Activated T-helper 17 cell treated with anti-CD3 and anti-CD28 coated beads, Interleukin-2, amount 50 U/mL, for 72 hours (primary cell): ENCODE measurements around the gene OGT. TPM values are rescaled to one million over a fixed set of nuclear protein-coding genes. Genes with fewer than 3 reads are reported as not detected.

ENCODE experiments used
- ATAC-seq: fragments of 150-1000 bp; cut with Tn5 transposase; replicated peaks from 2 replicates; pipeline ENCODE4 v1.10.0; 2021; ENCODE audit warnings: mild to moderate bottlenecking, moderate library complexity
- H3K27ac Mint-ChIP-seq: one replicate; pipeline ENCODE4 v1.8.0; 2022; ENCODE audit warnings: mixed read lengths
- H3K27me3 Mint-ChIP-seq: one replicate; pipeline ENCODE4 v1.8.0; 2022; ENCODE audit warnings: mixed read lengths
- H3K36me3 Mint-ChIP-seq: one replicate; pipeline ENCODE4 v1.8.0; 2022; ENCODE audit warnings: low read depth, mild to moderate bottlenecking, mixed read lengths
- H3K4me1 Mint-ChIP-seq: one replicate; pipeline ENCODE4 v1.8.0; 2022; ENCODE audit warnings: mixed read lengths
- H3K4me3 Mint-ChIP-seq: one replicate; pipeline ENCODE4 v1.8.0; 2022; ENCODE audit warnings: mild to moderate bottlenecking, mixed read lengths
- H3K9me3 Mint-ChIP-seq: one replicate; pipeline ENCODE4 v1.8.0; 2022; ENCODE audit warnings: mixed read lengths
- total RNA-seq, 2 donors: library from RNA; stranded (reverse); gene quantifications; one replicate each; pipeline ENCODE4 v1.2.3, GENCODE V29; 2022

The OGT gene
- total RNA-seq, 2 donors from 2014 or later: 231 to 528 TPM

GRCh38 chrX:71532078-71532752, 689 bp upstream of the OGT start:
- Mint-ChIP-seq H3K27me3 (no peaks in the 10 kb centered on the region), H3K27ac (peak overlapping the region; percentile 99), H3K4me1 (no peaks in the 10 kb centered on the region), H3K36me3 (peaks cover 47% of the 10 kb centered on the region), H3K9me3 (no peaks in the 10 kb centered on the region), H3K4me3 (peak overlapping the region; percentile 99)
- peak; percentile 79 for ATAC-seq

GRCh38 chrX:71533516-71533850, 579 bp downstream of the OGT start:
- Mint-ChIP-seq H3K4me1 (no peaks in the 10 kb centered on the region), H3K36me3 (peaks cover 60% of the 10 kb centered on the region), H3K9me3 (no peaks in the 10 kb centered on the region), H3K4me3 (peak overlapping the region; percentile 99), H3K27ac (peak overlapping the region; percentile 99), H3K27me3 (no peaks in the 10 kb centered on the region)
- no peak for ATAC-seq

GRCh38 chrX:71533851-71534561, 1.1 kb downstream of the OGT start:
- peak overlapping the region; percentile 99 for H3K27ac Mint-ChIP-seq
- no peaks in the 10 kb centered on the region for H3K4me1 Mint-ChIP-seq
- peaks cover 65% of the 10 kb centered on the region for H3K36me3 Mint-ChIP-seq
- H3K27me3 Mint-ChIP-seq: no peaks in the 10 kb centered on the region
- ATAC-seq: peak; percentile 38
- H3K4me3 Mint-ChIP-seq: peak overlapping the region; percentile 99
- H3K9me3 Mint-ChIP-seq: no peaks in the 10 kb centered on the region

- Mint-ChIP-seq H3K36me3 (peaks cover 75% of the 10 kb centered on the region), H3K4me3 (peak overlapping the region; percentile 99), H3K9me3 (no peaks in the 10 kb centered on the region), H3K27ac (peak overlapping the region; percentile 99), H3K27me3 (no peaks in the 10 kb centered on the region), H3K4me1 (no peaks in the 10 kb centered on the region)
- ATAC-seq: no peak
Observed at GRCh38 chrX:71534773-71535544, 2.1 kb downstream of the OGT start.

GRCh38 chrX:71536285-71536684, 3.4 kb downstream of the OGT start:
- Mint-ChIP-seq H3K27ac (peak overlapping the region; percentile 72), H3K9me3 (no peaks in the 10 kb centered on the region), H3K4me1 (peaks cover 4% of the 10 kb centered on the region), H3K27me3 (no peaks in the 10 kb centered on the region), H3K4me3 (peak overlapping the region; percentile 99), H3K36me3 (peaks cover 88% of the 10 kb centered on the region)
- ATAC-seq: peak; percentile 8

GRCh38 chrX:71537743-71538142, 4.8 kb downstream of the OGT start:
- peaks cover 17% of the 10 kb centered on the region for H3K4me1 Mint-ChIP-seq
- H3K36me3 Mint-ChIP-seq: peaks cover 100% of the 10 kb centered on the region
- no peaks in the 10 kb centered on the region for H3K9me3 Mint-ChIP-seq
- no peak for ATAC-seq
- H3K27me3 Mint-ChIP-seq: no peaks in the 10 kb centered on the region
- H3K4me3 Mint-ChIP-seq: peak overlapping the region; percentile 99
- no peak overlapping the region for H3K27ac Mint-ChIP-seq

GRCh38 chrX:71540801-71541200, 7.9 kb downstream of the OGT start:
- Mint-ChIP-seq H3K9me3 (no peaks in the 10 kb centered on the region), H3K4me3 (peak overlapping the region; percentile 99), H3K27me3 (no peaks in the 10 kb centered on the region), H3K4me1 (peaks cover 22% of the 10 kb centered on the region), H3K36me3 (peaks cover 100% of the 10 kb centered on the region), H3K27ac (peak overlapping the region; percentile 77)
- peak; percentile 28 for ATAC-seq

GRCh38 chrX:71541210-71542022, 8.5 kb downstream of the OGT start:
- H3K4me1 Mint-ChIP-seq: peaks cover 26% of the 10 kb centered on the region
- H3K27ac Mint-ChIP-seq: peak overlapping the region; percentile 77
- no peaks in the 10 kb centered on the region for H3K9me3 Mint-ChIP-seq
- H3K36me3 Mint-ChIP-seq: peaks cover 100% of the 10 kb centered on the region
- H3K27me3 Mint-ChIP-seq: no peaks in the 10 kb centered on the region
- peak; percentile 71 for ATAC-seq
- H3K4me3 Mint-ChIP-seq: peak overlapping the region; percentile 99

GRCh38 chrX:71542411-71542810, 9.5 kb downstream of the OGT start:
- Mint-ChIP-seq H3K36me3 (peaks cover 100% of the 10 kb centered on the region), H3K27ac (peak overlapping the region; percentile 77), H3K4me3 (peak overlapping the region; percentile 99), H3K9me3 (no peaks in the 10 kb centered on the region), H3K27me3 (no peaks in the 10 kb centered on the region), H3K4me1 (peaks cover 26% of the 10 kb centered on the region)
- ATAC-seq: no peak

GRCh38 chrX:71542825-71543224, 9.9 kb downstream of the OGT start:
- Mint-ChIP-seq H3K4me1 (peaks cover 26% of the 10 kb centered on the region), H3K4me3 (peak overlapping the region; percentile 99), H3K36me3 (peaks cover 100% of the 10 kb centered on the region), H3K27ac (peak overlapping the region; percentile 77), H3K9me3 (no peaks in the 10 kb centered on the region), H3K27me3 (no peaks in the 10 kb centered on the region)
- ATAC-seq: peak; percentile 45

- Mint-ChIP-seq H3K27me3 (no peaks in the 10 kb centered on the region), H3K27ac (peak overlapping the region; percentile 77), H3K4me1 (peaks cover 26% of the 10 kb centered on the region), H3K36me3 (peaks cover 100% of the 10 kb centered on the region), H3K9me3 (no peaks in the 10 kb centered on the region), H3K4me3 (peak overlapping the region; percentile 99)
- peak; percentile 62 for ATAC-seq
Observed at GRCh38 chrX:71543316-71543715, 10.4 kb downstream of the OGT start.

GRCh38 chrX:71545364-71545763, 12.5 kb downstream of the OGT start:
- Mint-ChIP-seq H3K4me1 (peaks cover 26% of the 10 kb centered on the region), H3K9me3 (no peaks in the 10 kb centered on the region), H3K27ac (peak overlapping the region; percentile 77), H3K4me3 (no peak overlapping the region), H3K36me3 (peaks cover 99% of the 10 kb centered on the region), H3K27me3 (no peaks in the 10 kb centered on the region)
- ATAC-seq: no peak

- no peak for ATAC-seq
- H3K4me3 Mint-ChIP-seq: peak overlapping the region; percentile 13
- H3K27me3 Mint-ChIP-seq: no peaks in the 10 kb centered on the region
- H3K36me3 Mint-ChIP-seq: peaks cover 99% of the 10 kb centered on the region
- peaks cover 16% of the 10 kb centered on the region for H3K4me1 Mint-ChIP-seq
- H3K9me3 Mint-ChIP-seq: no peaks in the 10 kb centered on the region
- H3K27ac Mint-ChIP-seq: no peak overlapping the region
Observed at GRCh38 chrX:71546879-71547278, 14.0 kb downstream of the OGT start.

GRCh38 chrX:71547339-71547738, 14.4 kb downstream of the OGT start:
- Mint-ChIP-seq H3K27me3 (no peaks in the 10 kb centered on the region), H3K36me3 (peaks cover 99% of the 10 kb centered on the region), H3K4me3 (no peak overlapping the region), H3K4me1 (peaks cover 13% of the 10 kb centered on the region), H3K27ac (no peak overlapping the region), H3K9me3 (no peaks in the 10 kb centered on the region)
- ATAC-seq: no peak
